Endodermal cell (in vitro differentiated cells): ENCODE data around the gene UVRAG. TPM values are rescaled to one million over a fixed set of nuclear protein-coding genes. Genes with fewer than 3 reads are reported as not detected.

Experiments used
- DNase-seq: peaks from one replicate; pipeline ENCODE4 v3.0.0-alpha.2; 2017
- H3K27ac ChIP-seq: 2 replicates; pipeline ENCODE4 v1.5.1; 2013; ENCODE audit warnings: mild to moderate bottlenecking, low read depth, low read length, moderate library complexity
- H3K27me3 ChIP-seq: 2 replicates; pipeline ENCODE4 v1.6.1; 2013; ENCODE audit warnings: mild to moderate bottlenecking, low read length, moderate library complexity; ENCODE audit not compliant: insufficient read depth, control insufficient read depth, poor library complexity, severe bottlenecking
- H3K36me3 ChIP-seq: 2 replicates; pipeline ENCODE4 v1.7.0; 2013; ENCODE audit warnings: mild to moderate bottlenecking, low read length, moderate library complexity; ENCODE audit not compliant: control insufficient read depth, insufficient read depth
- H3K4me1 ChIP-seq: one replicate; pipeline ENCODE4 v1.7.0; 2013; ENCODE audit warnings: low read length; ENCODE audit not compliant: control insufficient read depth, insufficient read depth
- H3K4me3 ChIP-seq: 2 replicates; pipeline ENCODE4 v1.5.1; 2013; ENCODE audit warnings: mild to moderate bottlenecking, low read length, moderate library complexity
- H3K9ac ChIP-seq: 2 replicates; pipeline ENCODE4 v1.6.1; 2013; ENCODE audit warnings: mild to moderate bottlenecking, low read length, moderate library complexity; ENCODE audit not compliant: poor library complexity, severe bottlenecking; ENCODE audit errors: extremely low read depth
- H3K9me3 ChIP-seq: 2 replicates; pipeline ENCODE4 v1.6.1; 2013; ENCODE audit warnings: mild to moderate bottlenecking, low read length, moderate library complexity; ENCODE audit not compliant: control insufficient read depth
- H3K27ac Mint-ChIP-seq: 2 replicates; pipeline ENCODE4 v1.8.0; 2020; ENCODE audit warnings: mixed read lengths
- H3K27me3 Mint-ChIP-seq: 2 replicates; pipeline ENCODE4 v1.8.0; 2021; ENCODE audit warnings: mild to moderate bottlenecking, mixed read lengths; ENCODE audit not compliant: insufficient read depth
- H3K36me3 Mint-ChIP-seq: 2 replicates; pipeline ENCODE4 v1.8.0; 2020; ENCODE audit warnings: low read depth, mixed read lengths
- H3K4me1 Mint-ChIP-seq: 2 replicates; pipeline ENCODE4 v1.8.0; 2020; ENCODE audit warnings: mixed read lengths
- H3K4me3 Mint-ChIP-seq: 2 replicates; pipeline ENCODE4 v1.8.0; 2020; ENCODE audit warnings: mild to moderate bottlenecking, moderate library complexity, mixed read lengths
- H3K9me3 Mint-ChIP-seq: 2 replicates; pipeline ENCODE4 v1.8.0; 2020; ENCODE audit warnings: mild to moderate bottlenecking, mixed read lengths
- WGBS, 2 experiments: methylation state at CpG; one replicate each; pipeline versions ENCODE4 v1.1.5 to v1.1.7; 2013; ENCODE audit warnings: missing lambda C conversion rate in 2 of 2, mixed read lengths in 1 of 2; ENCODE audit not compliant: insufficient coverage in 1 of 2, insufficient read length in 1 of 2; 5-methylcytosine and 5-hydroxymethylcytosine counted together
- total RNA-seq, 2 donors: library from RNA; stranded (reverse); fragmentation: NEBNext Ultra II Directional in 1 of 2; extraction: Animal tissue kit (Norgen Biotek cat#: 25700) in 1 of 2; gene quantifications; 2 replicates in 1 of 2; 3 replicates in 1 of 2; pipeline ENCODE4 v1.2.1, GENCODE V29; 2021
- TF ChIP-seq, protein P1 (sequence below): fragments of 200-600 bp; sonication (generic); conservative IDR thresholded peaks from 2 replicates; pipeline ENCODE4 v1.5.0; 2021; ENCODE audit warnings: antibody characterized with exemption, mild to moderate bottlenecking

UVRAG gene
- total RNA-seq, 2 donors from 2014 or later = 19.7 to 34.9 TPM

DNA sequence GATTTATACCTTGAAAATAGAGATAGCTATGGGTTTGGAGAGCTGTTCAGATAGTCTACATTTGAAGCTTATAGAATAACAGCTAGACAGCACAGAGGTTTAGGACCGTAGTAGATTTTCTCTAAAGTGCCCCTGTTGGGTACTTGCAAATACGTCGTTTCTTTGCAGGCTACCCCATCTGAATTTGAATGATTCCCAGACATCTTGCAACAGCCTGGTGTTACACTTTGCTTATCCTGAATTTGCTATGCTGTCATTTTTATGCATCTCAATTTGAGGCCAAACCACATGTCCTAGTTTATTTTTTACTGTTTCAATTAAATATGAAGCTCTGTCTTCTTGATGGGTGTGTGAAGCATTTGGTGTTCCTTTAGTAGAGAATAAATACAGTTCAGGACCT is 249.2 kb downstream of the UVRAG start:
- DNase-seq = no peak
- TF ChIP-seq, protein P1, sequence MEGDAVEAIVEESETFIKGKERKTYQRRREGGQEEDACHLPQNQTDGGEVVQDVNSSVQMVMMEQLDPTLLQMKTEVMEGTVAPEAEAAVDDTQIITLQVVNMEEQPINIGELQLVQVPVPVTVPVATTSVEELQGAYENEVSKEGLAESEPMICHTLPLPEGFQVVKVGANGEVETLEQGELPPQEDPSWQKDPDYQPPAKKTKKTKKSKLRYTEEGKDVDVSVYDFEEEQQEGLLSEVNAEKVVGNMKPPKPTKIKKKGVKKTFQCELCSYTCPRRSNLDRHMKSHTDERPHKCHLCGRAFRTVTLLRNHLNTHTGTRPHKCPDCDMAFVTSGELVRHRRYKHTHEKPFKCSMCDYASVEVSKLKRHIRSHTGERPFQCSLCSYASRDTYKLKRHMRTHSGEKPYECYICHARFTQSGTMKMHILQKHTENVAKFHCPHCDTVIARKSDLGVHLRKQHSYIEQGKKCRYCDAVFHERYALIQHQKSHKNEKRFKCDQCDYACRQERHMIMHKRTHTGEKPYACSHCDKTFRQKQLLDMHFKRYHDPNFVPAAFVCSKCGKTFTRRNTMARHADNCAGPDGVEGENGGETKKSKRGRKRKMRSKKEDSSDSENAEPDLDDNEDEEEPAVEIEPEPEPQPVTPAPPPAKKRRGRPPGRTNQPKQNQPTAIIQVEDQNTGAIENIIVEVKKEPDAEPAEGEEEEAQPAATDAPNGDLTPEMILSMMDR = no peak
- 63 to 71% methylated on average over 3 of the region's 3 CpGs for WGBS, 2 experiments
- H3K27me3 Mint-ChIP-seq = no peaks in the 10 kb centered on the region
- Histone ChIP-seq H3K4me3 (no peak overlapping the region), H3K4me1 (peaks cover 13% of the 10 kb centered on the region), H3K27ac (no peak overlapping the region), H3K9ac (no peak overlapping the region), H3K36me3 (peaks cover 24% of the 10 kb centered on the region), H3K27me3 (no peaks in the 10 kb centered on the region), H3K9me3 (peaks cover 15% of the 10 kb centered on the region)
- no peak overlapping the region for H3K27ac Mint-ChIP-seq
- H3K4me1 Mint-ChIP-seq = peaks cover 24% of the 10 kb centered on the region
- H3K36me3 Mint-ChIP-seq = peaks cover 51% of the 10 kb centered on the region
- no peak overlapping the region for H3K4me3 Mint-ChIP-seq
- H3K9me3 Mint-ChIP-seq = peaks cover 13% of the 10 kb centered on the region

DNA sequence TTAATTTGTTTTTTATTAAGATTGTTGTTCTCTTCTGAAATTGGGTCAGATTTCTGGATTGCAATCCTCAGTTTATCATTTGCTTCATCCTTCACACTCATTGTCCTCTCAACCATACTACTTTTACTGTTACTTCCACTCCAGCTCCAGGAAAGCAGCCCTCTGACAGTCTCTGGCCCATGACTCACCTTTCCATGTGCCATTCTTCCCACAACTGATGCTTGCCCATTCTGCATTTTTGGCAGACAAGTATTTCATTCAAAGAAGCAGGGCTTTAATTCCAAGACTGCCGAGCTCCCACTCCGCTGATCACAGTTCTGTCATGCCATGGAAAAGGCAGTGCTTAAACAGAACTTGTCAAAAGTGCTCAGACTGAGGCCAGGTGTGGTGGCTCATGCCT is 252.1 kb downstream of the UVRAG start:
- Mint-ChIP-seq H3K27ac (no peak overlapping the region), H3K4me3 (no peak overlapping the region), H3K36me3 (peaks cover 29% of the 10 kb centered on the region), H3K9me3 (no peaks in the 10 kb centered on the region), H3K27me3 (no peaks in the 10 kb centered on the region), H3K4me1 (peaks cover 22% of the 10 kb centered on the region)
- Histone ChIP-seq H3K4me1 (peaks cover 13% of the 10 kb centered on the region), H3K4me3 (no peak overlapping the region), H3K27me3 (no peaks in the 10 kb centered on the region), H3K9me3 (no peaks in the 10 kb centered on the region), H3K36me3 (peaks cover 29% of the 10 kb centered on the region), H3K9ac (no peak overlapping the region), H3K27ac (no peak overlapping the region)
- no peak for DNase-seq
- WGBS, 2 experiments = 90 to 95% methylated on average over 2 of the region's 2 CpGs
- TF ChIP-seq, protein P1 = no peak

DNA sequence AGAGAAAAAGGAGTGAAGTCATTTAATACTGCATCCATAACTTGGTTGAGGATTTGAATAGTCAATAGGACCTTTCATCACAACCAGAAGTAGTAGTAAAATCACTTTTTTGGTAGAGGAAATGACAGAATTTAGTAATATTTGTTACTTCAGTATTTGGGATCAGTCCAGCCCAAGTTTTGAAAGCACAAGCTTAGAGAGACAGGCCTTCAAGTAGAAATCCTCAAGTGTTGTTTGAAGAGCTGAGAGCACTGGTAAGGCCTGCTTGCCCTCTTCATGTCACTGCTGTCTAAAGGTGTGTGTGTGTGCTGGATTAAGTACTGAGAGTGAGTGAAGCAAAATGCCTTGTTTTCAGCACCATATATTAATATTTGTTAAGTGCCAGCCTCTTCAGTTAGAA is 254.0 kb downstream of the UVRAG start:
- Histone ChIP-seq H3K4me1 (no peaks in the 10 kb centered on the region), H3K36me3 (peaks cover 27% of the 10 kb centered on the region), H3K9ac (no peak overlapping the region), H3K27me3 (no peaks in the 10 kb centered on the region), H3K9me3 (no peaks in the 10 kb centered on the region), H3K4me3 (no peak overlapping the region), H3K27ac (no peak overlapping the region)
- H3K36me3 Mint-ChIP-seq = peaks cover 27% of the 10 kb centered on the region
- no peaks in the 10 kb centered on the region for H3K27me3 Mint-ChIP-seq
- peaks cover 7% of the 10 kb centered on the region for H3K4me1 Mint-ChIP-seq
- no peaks in the 10 kb centered on the region for H3K9me3 Mint-ChIP-seq
- TF ChIP-seq, protein P1 = no peak
- H3K27ac Mint-ChIP-seq = no peak overlapping the region
- no peak for DNase-seq
- no peak overlapping the region for H3K4me3 Mint-ChIP-seq
